ENCODE results near the gene CLEC12A.

DNA sequence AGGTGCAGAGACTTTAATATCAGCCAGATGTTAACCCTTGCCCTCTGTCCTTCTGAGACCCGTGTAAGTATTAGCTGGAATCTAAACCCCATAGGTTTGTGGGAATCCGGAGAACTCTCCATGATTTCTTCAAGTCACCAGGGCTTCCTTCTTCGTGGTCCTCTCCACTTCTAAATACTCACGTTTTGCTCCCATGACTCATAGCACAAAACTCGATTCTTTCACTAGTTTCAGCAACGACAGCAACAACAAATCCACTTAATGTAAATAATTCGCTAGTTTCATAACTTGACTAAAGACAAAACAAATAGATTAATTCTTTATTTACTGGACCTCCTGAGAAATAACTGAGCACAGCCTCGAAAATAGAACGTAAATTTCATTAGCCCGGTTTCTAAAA lies 34.6 kb upstream of the CLEC12A start:
- TF ChIP-seq, protein P1, sequence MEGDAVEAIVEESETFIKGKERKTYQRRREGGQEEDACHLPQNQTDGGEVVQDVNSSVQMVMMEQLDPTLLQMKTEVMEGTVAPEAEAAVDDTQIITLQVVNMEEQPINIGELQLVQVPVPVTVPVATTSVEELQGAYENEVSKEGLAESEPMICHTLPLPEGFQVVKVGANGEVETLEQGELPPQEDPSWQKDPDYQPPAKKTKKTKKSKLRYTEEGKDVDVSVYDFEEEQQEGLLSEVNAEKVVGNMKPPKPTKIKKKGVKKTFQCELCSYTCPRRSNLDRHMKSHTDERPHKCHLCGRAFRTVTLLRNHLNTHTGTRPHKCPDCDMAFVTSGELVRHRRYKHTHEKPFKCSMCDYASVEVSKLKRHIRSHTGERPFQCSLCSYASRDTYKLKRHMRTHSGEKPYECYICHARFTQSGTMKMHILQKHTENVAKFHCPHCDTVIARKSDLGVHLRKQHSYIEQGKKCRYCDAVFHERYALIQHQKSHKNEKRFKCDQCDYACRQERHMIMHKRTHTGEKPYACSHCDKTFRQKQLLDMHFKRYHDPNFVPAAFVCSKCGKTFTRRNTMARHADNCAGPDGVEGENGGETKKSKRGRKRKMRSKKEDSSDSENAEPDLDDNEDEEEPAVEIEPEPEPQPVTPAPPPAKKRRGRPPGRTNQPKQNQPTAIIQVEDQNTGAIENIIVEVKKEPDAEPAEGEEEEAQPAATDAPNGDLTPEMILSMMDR (IDR thresholded peaks at IDR 0.05 in 8 of 11, conservative IDR thresholded peaks at IDR 0.05 in 3 of 11): no peak
- no peak for TF ChIP-seq POLR2AphosphoS5 (IDR thresholded peaks at IDR 0.05)
